Loucy (cell line): ENCODE measurements around the gene UGP2.
A peak's percentile ranks its signal among the peaks of the same experiment; 100 is the strongest.

Experiments used
- H2AFZ ChIP-seq: fragments of 200-600 bp; sonication (generic); 2 replicates; pipeline ENCODE4 v1.6.0; 2016; ENCODE audit warnings: antibody characterized with exemption, mild to moderate bottlenecking, low read length, moderate library complexity
- H3F3A ChIP-seq: fragments of 200-600 bp; 2 replicates; pipeline ENCODE4 v1.6.0; 2016; ENCODE audit warnings: antibody characterized with exemption, low read depth, mild to moderate bottlenecking
- H3K27me3 ChIP-seq: fragments of 200-600 bp; sonication (generic); 2 replicates; pipeline ENCODE4 v1.6.1; 2014; ENCODE audit warnings: low read length, mild to moderate bottlenecking; ENCODE audit not compliant: insufficient read depth, poor library complexity, severe bottlenecking
- H3K36me3 ChIP-seq: fragments of 200-600 bp; sonication (generic); 2 replicates; pipeline ENCODE4 v1.6.1; 2016; ENCODE audit warnings: low read length; ENCODE audit not compliant: insufficient read depth
- H3K4me1 ChIP-seq: fragments of 200-600 bp; sonication (generic); 2 replicates; pipeline ENCODE4 v1.5.1; 2014; ENCODE audit warnings: low read length, mild to moderate bottlenecking; ENCODE audit not compliant: insufficient read depth, poor library complexity, severe bottlenecking
- H3K4me2 ChIP-seq: fragments of 200-600 bp; sonication (generic); 2 replicates; pipeline ENCODE4 v1.6.0; 2014; ENCODE audit warnings: antibody characterized with exemption, low read length, low read depth, mild to moderate bottlenecking; ENCODE audit not compliant: poor library complexity, severe bottlenecking
- H3K4me3 ChIP-seq: fragments of 200-600 bp; sonication (generic); 2 replicates; pipeline ENCODE4 v1.5.1; 2014; ENCODE audit warnings: low read length, mild to moderate bottlenecking, mixed read lengths; ENCODE audit not compliant: poor library complexity, severe bottlenecking
- H3K79me2 ChIP-seq: fragments of 200-600 bp; sonication (generic); 2 replicates; pipeline ENCODE4 v1.6.1; 2014; ENCODE audit warnings: low read length; ENCODE audit not compliant: insufficient read depth
- H3K9ac ChIP-seq: fragments of 200-600 bp; sonication (generic); 2 replicates; pipeline ENCODE4 v1.6.0; 2014; ENCODE audit warnings: mild to moderate bottlenecking, low read depth, low read length, moderate library complexity; ENCODE audit not compliant: poor library complexity, severe bottlenecking
- H3K9me2 ChIP-seq: fragments of 200-600 bp; sonication (generic); replicated peaks from 2 replicates; pipeline ENCODE4 v1.6.1; 2016; ENCODE audit warnings: low read depth, low read length, mixed read lengths
- H3K9me3 ChIP-seq: fragments of 200-600 bp; sonication (generic); 2 replicates; pipeline ENCODE4 v1.6.1; 2014; ENCODE audit warnings: mild to moderate bottlenecking, antibody characterized with exemption, low read length, low read depth; ENCODE audit not compliant: insufficient read depth
- H4K20me1 ChIP-seq: fragments of 200-600 bp; sonication (generic); 2 replicates; pipeline ENCODE4 v1.6.0; 2014; ENCODE audit warnings: antibody characterized with exemption, low read length, mild to moderate bottlenecking; ENCODE audit not compliant: insufficient read depth, poor library complexity, severe bottlenecking
- EZH2phosphoT487 ChIP-seq: fragments of 200-600 bp; IDR thresholded peaks from 2 replicates; pipeline ENCODE4 v1.6.1; 2018; ENCODE audit warnings: antibody characterized with exemption, mild to moderate bottlenecking, moderate library complexity, borderline replicate concordance
- TF ChIP-seq, protein P1 (sequence below): fragments of 200-600 bp; sonication (generic); conservative IDR thresholded peaks from 2 replicates; pipeline ENCODE4 v1.5.1; 2014; ENCODE audit warnings: mild to moderate bottlenecking, antibody characterized with exemption, low read length

Gene UGP2

DNA sequence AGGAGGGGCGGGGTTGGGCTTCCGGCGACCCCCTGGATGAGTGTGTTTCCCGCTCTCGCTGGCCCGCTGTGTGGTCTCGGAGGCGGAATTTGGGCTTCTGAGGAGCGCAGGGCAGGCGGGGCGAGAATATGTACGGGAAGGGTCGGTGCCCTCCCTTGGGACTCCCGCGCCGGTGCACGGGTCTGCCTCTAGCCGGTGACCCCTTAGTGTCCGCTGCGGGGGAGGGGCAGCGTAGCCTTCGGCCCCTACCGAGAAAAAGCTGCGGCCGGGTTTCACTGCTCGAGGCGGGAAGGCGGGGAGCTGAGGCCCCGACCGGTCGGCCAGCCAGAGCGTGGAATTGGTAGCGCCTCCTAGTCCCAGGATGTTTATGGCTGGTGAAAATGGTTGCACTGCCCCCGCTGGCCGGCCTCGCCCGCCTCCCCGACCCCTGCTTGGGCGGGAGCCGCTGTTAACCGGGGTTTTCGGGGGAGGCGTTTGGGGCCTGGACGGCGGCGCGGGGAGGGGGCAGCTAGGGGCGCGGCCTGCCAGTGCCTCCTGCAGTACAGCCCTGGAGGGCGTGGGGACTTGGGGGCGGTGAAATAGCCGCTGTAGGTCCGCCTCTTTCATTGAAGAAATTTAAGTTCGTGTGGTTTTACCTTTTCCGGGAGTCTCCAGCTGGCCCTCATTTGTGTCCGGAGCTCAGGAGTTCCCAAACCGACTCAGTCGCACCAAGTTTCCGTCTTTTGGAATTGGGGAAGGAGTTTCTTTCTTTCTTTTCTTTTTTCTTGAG, at the start of gene UGP2:
Gene UGP2 (plus strand): TSS at position 643 of the 769 bp plus-strand sequence. CDS start 290 bp downstream, outside the sequence.
- Histone ChIP-seq H3K9ac (peak within 1 kb of the TSS; percentile 98), H3K4me2 (peak within 1 kb of the TSS; percentile 95), H3F3A (no peaks in the 10 kb centered on the region), H3K4me1 (peaks cover 74% of the 10 kb centered on the region), H3K79me2 (peaks cover 51% of the 10 kb centered on the region), H2AFZ (peak within 1 kb of the TSS; percentile 85), H3K9me2 (no peaks in the 10 kb centered on the region), H3K9me3 (no peaks in the 10 kb centered on the region), H3K36me3 (no peaks in the 10 kb centered on the region), H4K20me1 (peaks cover 47% of the 10 kb centered on the region), H3K27me3 (no peaks in the 10 kb centered on the region), H3K4me3 (peak within 1 kb of the TSS; percentile 92)
- TF ChIP-seq, protein P1, sequence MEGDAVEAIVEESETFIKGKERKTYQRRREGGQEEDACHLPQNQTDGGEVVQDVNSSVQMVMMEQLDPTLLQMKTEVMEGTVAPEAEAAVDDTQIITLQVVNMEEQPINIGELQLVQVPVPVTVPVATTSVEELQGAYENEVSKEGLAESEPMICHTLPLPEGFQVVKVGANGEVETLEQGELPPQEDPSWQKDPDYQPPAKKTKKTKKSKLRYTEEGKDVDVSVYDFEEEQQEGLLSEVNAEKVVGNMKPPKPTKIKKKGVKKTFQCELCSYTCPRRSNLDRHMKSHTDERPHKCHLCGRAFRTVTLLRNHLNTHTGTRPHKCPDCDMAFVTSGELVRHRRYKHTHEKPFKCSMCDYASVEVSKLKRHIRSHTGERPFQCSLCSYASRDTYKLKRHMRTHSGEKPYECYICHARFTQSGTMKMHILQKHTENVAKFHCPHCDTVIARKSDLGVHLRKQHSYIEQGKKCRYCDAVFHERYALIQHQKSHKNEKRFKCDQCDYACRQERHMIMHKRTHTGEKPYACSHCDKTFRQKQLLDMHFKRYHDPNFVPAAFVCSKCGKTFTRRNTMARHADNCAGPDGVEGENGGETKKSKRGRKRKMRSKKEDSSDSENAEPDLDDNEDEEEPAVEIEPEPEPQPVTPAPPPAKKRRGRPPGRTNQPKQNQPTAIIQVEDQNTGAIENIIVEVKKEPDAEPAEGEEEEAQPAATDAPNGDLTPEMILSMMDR: peak; percentile 52
- TF ChIP-seq EZH2phosphoT487: no peak

DNA sequence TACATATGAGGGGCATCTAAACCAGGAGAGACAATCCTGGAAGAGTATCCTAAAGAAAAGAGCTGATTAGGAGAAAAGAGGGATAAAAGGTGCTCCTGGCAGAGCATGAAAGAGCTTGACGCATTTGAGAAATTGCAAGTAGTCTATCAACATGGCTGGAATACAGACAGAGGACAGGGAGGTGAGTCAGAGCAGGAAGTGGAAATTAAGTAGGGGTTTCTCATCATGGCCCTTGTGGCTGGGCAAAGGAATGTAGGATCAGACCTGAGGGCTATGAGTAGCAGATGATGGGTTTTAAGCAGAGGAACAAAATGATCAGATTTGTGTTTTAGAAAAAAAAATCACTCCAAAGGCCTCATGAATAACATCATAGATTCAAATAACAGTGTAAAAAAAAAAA, 49.2 kb upstream of the UGP2 start:
- Histone ChIP-seq H3K27me3 (no peaks in the 10 kb centered on the region), H3K4me1 (no peaks in the 10 kb centered on the region), H3K9me2 (no peaks in the 10 kb centered on the region), H2AFZ (no peak overlapping the region), H3K4me2 (no peak overlapping the region), H3K79me2 (no peaks in the 10 kb centered on the region), H3K4me3 (no peak overlapping the region), H3K36me3 (no peaks in the 10 kb centered on the region), H3K9ac (no peak overlapping the region), H3K9me3 (no peaks in the 10 kb centered on the region), H3F3A (no peaks in the 10 kb centered on the region), H4K20me1 (no peaks in the 10 kb centered on the region)
- TF ChIP-seq EZH2phosphoT487: no peak
- TF ChIP-seq, protein P1: no peak

DNA sequence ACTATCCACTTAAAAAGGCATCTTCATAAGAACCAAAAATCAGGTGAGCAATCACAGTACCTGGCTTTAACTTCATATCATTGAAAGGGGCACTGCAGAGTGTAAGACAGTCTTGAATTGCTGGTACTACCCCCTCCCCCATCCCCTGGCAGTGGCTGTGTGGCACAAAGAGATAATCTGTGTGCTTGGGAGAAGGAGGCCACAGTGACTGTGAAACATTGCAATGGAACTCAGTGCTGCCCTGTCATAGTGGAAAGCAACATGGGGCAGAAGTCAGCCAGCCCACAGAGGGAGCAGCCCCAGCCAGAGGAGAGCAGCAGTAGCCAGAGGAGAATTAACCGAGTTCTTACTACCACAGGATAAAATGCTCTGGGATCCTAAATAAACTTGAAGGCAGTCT, 45.3 kb upstream of the UGP2 start:
- no peak for TF ChIP-seq EZH2phosphoT487
- TF ChIP-seq, protein P1: no peak
- no peaks in the 10 kb centered on the region for H3K9me3 ChIP-seq
- H2AFZ ChIP-seq: no peak overlapping the region
- H3K9ac ChIP-seq: no peak overlapping the region
- no peaks in the 10 kb centered on the region for H4K20me1 ChIP-seq
- H3F3A ChIP-seq: no peaks in the 10 kb centered on the region
- no peaks in the 10 kb centered on the region for H3K27me3 ChIP-seq
- H3K79me2 ChIP-seq: no peaks in the 10 kb centered on the region
- no peaks in the 10 kb centered on the region for H3K36me3 ChIP-seq
- no peaks in the 10 kb centered on the region for H3K4me1 ChIP-seq
- H3K4me3 ChIP-seq: no peak overlapping the region
- H3K4me2 ChIP-seq: no peak overlapping the region
- no peaks in the 10 kb centered on the region for H3K9me2 ChIP-seq
